GM23248 (cell line): ENCODE results near the gene MTG2. TPM values are rescaled to one million over a fixed set of nuclear protein-coding genes. Genes with fewer than 3 reads are reported as not detected.

Source experiments
- DNase-seq: peaks from one replicate; pipeline ENCODE4 v3.0.0-alpha.2; 2015
- H2AFZ ChIP-seq: fragments of 200-600 bp; sonication (generic); 2 replicates; pipeline ENCODE4 v1.6.1; 2016; ENCODE audit warnings: antibody characterized with exemption
- H3F3A ChIP-seq: fragments of 200-600 bp; sonication (generic); 2 replicates; pipeline ENCODE4 v1.6.1; 2016; ENCODE audit warnings: mild to moderate bottlenecking, antibody characterized with exemption, mixed run types; ENCODE audit not compliant: insufficient read depth
- H3K27ac ChIP-seq: fragments of 200-600 bp; sonication (generic); 2 replicates; pipeline ENCODE4 v1.5.1; 2016; ENCODE audit warnings: mild to moderate bottlenecking
- H3K27me3 ChIP-seq: fragments of 200-600 bp; sonication (generic); replicated peaks from 2 replicates; pipeline ENCODE4 v1.6.1; 2016; ENCODE audit warnings: mild to moderate bottlenecking; ENCODE audit not compliant: insufficient read depth
- H3K36me3 ChIP-seq: fragments of 200-600 bp; sonication (generic); 2 replicates; pipeline ENCODE4 v1.6.1; 2016; ENCODE audit warnings: low read depth, mild to moderate bottlenecking
- H3K4me1 ChIP-seq: fragments of 200-600 bp; sonication (generic); 2 replicates; pipeline ENCODE4 v1.6.1; 2016; ENCODE audit warnings: mild to moderate bottlenecking; ENCODE audit not compliant: insufficient read depth
- H3K4me2 ChIP-seq: fragments of 200-600 bp; sonication (generic); one replicate; pipeline ENCODE4 v1.6.1; 2016; ENCODE audit warnings: mild to moderate bottlenecking; ENCODE audit not compliant: unreplicated experiment
- H3K4me3 ChIP-seq: fragments of 200-600 bp; sonication (generic); 2 replicates; pipeline ENCODE4 v1.5.1; 2016; ENCODE audit warnings: mild to moderate bottlenecking
- H3K79me2 ChIP-seq: fragments of 200-600 bp; sonication (generic); 2 replicates; pipeline ENCODE4 v1.6.1; 2016; ENCODE audit warnings: mild to moderate bottlenecking; ENCODE audit not compliant: insufficient read depth
- H3K9ac ChIP-seq: fragments of 200-600 bp; sonication (generic); 2 replicates; pipeline ENCODE4 v1.6.1; 2016; ENCODE audit warnings: mild to moderate bottlenecking
- H3K9me2 ChIP-seq: fragments of 200-600 bp; sonication (generic); 2 replicates; pipeline ENCODE4 v1.6.1; 2016; ENCODE audit warnings: mixed run types, mild to moderate bottlenecking, moderate library complexity; ENCODE audit not compliant: insufficient read depth
- H3K9me3 ChIP-seq: fragments of 200-600 bp; sonication (generic); one replicate; pipeline ENCODE4 v1.6.1; 2017; ENCODE audit warnings: low read depth
- H4K20me1 ChIP-seq: fragments of 200-600 bp; sonication (generic); 2 replicates; pipeline ENCODE4 v1.6.0; 2016; ENCODE audit not compliant: insufficient read depth
- EZH2 ChIP-seq: fragments of 200-600 bp; sonication (generic); IDR thresholded peaks from 2 replicates; pipeline ENCODE4 v1.6.1; 2018; ENCODE audit warnings: antibody characterized with exemption, mild to moderate bottlenecking; ENCODE audit not compliant: insufficient read depth, poor library complexity, severe bottlenecking
- EZH2phosphoT487 ChIP-seq: fragments of 200-600 bp; sonication (generic); IDR thresholded peaks from 2 replicates; pipeline ENCODE4 v1.6.1; 2018; ENCODE audit warnings: antibody characterized with exemption, moderate library complexity, mild to moderate bottlenecking, low read depth; ENCODE audit not compliant: insufficient read depth
- WGBS, 2 experiments: methylation state at CpG; one replicate each; pipeline ENCODE4 v1.1.6; 2015 to 2017; ENCODE audit warnings: low lambda C conversion rate in 2 of 2, low coverage in 1 of 2; ENCODE audit errors: missing lambda C conversion rate in 2 of 2; 5-methylcytosine and 5-hydroxymethylcytosine counted together
- in situ Hi-C: fragments of 300-500 bp; cut with MboI; formaldehyde crosslinking; loops from 2 replicates; pipeline ENCODE4 v1.15.0; 2020
- polyA plus RNA-seq: library from polyadenylated mRNA; unstranded; fragments of >200 nt; fragmentation: Nextera tagmentation; extraction: Ambion mirVana; gene quantifications from 2 replicates; pipeline ENCODE4 v1.2.1, GENCODE V29; 2016
- total RNA-seq: library from RNA; depleted of rRNA; stranded (reverse); fragments of >200 nt; shearing (Covaris generic); gene quantifications from 2 replicates; pipeline ENCODE4 v1.2.3, GENCODE V29; 2014

MTG2 gene
- total and polyA plus RNA-seq, 2 experiments from 2014 or later, result 17.3 to 20.2 TPM

DNA sequence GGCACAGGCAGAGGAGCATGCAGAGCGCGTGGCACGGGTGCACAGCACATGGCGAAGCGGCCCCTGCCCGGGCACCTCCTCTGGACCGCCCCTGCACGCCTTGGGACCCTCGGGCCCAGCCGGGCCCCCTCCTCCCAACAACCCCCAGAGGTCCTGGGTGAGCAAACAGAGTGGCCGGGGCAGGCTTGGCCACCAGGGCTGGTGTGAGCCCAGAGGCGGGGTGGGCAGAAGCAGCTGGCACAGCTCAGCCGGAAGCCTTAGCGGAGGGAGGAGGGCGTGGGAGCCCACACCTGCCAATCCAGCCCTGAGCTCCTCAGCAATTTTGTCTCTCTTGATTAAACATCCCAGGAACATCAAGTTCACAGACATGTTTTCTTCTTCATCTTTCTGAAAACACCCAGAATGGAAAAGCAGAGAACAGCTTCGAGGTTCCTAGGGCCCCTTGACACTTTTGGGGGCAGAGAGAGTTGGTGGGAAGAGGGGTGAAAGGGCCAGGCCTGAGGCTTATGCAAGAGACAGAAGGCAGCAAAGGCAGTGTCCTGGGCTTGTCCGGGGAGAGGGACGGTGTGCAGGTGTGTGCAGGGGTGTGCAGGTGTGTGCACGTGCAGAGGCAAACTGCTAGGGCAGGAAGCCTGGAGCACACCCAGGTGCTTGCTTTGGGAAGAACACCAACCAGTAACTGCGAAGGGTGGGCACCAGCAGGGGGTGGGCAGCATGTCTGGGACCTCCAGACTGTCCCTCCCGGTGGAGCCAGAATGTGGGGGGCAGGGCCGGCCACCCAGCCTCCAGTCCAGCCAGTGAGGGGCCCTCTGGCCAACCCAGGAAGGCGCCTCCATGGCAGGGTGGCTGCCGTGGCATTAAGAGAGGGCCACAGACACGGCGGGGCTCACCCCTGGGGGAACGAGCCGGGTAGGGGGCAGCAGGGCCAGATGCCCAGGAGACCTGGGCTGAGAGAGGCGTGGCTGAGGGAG lies 32.5 kb downstream of the MTG2 start:
- no peaks in the 10 kb centered on the region for H3K9me2 ChIP-seq
- TF ChIP-seq EZH2phosphoT487 (no peak), EZH2 (no peak)
- no peaks in the 10 kb centered on the region for H3K9me3 ChIP-seq
- H3K27ac ChIP-seq, result no peak overlapping the region
- DNase-seq, result no peak
- H2AFZ ChIP-seq, result no peak overlapping the region
- no peak overlapping the region for H3K4me2 ChIP-seq
- H3K79me2 ChIP-seq, result no peaks in the 10 kb centered on the region
- no peaks in the 10 kb centered on the region for H3F3A ChIP-seq
- no peaks in the 10 kb centered on the region for H3K36me3 ChIP-seq
- H4K20me1 ChIP-seq, result no peaks in the 10 kb centered on the region
- H3K4me1 ChIP-seq, result no peaks in the 10 kb centered on the region
- no peak overlapping the region for H3K4me3 ChIP-seq
- in situ Hi-C loops, result no loop called here
- peaks cover 16% of the 10 kb centered on the region for H3K27me3 ChIP-seq
- H3K9ac ChIP-seq, result no peak overlapping the region
- WGBS, 2 experiments, result 69 to 71% methylated on average over 26 to 29 of the region's 29 CpGs

DNA sequence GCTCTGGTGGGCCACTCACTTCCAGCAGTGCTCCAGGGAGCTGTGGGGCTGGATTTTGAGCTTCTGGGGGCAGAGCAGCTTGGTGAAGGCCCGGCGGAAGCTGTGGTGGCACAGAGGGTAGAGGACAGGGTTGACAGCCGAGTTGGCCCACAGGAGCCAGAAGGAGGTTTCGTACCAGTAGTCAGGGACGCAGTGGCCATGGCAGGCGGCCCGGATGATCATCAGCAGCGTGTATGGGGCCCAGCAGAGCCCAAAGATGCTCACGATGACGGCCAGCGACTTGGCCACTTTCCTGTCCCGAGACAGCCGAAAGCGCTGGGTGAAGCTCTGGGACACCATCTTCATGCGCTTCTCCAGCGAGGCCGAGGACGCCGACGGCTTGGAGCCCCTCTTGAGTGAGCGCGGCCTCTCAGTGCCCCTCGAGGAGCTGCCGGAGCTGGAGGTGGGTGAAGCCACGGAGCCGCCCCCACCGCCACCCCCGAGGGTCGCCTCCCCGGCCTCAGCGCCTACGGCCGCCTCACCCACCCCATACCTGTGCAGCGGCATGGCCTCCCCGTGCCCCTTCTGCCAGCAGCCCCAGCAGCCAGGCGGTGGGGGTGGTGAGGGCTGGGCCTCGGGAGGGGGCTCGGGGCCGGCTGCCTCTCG lies 33.3 kb downstream of the MTG2 start:
- no peak for DNase-seq
- Histone ChIP-seq H3K79me2 (no peaks in the 10 kb centered on the region), H3K27ac (no peak overlapping the region), H3K27me3 (peaks cover 18% of the 10 kb centered on the region), H3K36me3 (no peaks in the 10 kb centered on the region), H2AFZ (no peak overlapping the region), H3K4me2 (no peak overlapping the region), H3K4me1 (no peaks in the 10 kb centered on the region), H3K9me2 (no peaks in the 10 kb centered on the region), H3K9ac (no peak overlapping the region), H3K9me3 (no peaks in the 10 kb centered on the region), H3F3A (no peaks in the 10 kb centered on the region), H3K4me3 (no peak overlapping the region), H4K20me1 (no peaks in the 10 kb centered on the region)
- in situ Hi-C loops, result no loop called here
- TF ChIP-seq EZH2, result no peak
- TF ChIP-seq EZH2phosphoT487, result no peak
- WGBS, 2 experiments, result 56 to 63% methylated on average over 19 to 32 of the region's 40 CpGs

DNA sequence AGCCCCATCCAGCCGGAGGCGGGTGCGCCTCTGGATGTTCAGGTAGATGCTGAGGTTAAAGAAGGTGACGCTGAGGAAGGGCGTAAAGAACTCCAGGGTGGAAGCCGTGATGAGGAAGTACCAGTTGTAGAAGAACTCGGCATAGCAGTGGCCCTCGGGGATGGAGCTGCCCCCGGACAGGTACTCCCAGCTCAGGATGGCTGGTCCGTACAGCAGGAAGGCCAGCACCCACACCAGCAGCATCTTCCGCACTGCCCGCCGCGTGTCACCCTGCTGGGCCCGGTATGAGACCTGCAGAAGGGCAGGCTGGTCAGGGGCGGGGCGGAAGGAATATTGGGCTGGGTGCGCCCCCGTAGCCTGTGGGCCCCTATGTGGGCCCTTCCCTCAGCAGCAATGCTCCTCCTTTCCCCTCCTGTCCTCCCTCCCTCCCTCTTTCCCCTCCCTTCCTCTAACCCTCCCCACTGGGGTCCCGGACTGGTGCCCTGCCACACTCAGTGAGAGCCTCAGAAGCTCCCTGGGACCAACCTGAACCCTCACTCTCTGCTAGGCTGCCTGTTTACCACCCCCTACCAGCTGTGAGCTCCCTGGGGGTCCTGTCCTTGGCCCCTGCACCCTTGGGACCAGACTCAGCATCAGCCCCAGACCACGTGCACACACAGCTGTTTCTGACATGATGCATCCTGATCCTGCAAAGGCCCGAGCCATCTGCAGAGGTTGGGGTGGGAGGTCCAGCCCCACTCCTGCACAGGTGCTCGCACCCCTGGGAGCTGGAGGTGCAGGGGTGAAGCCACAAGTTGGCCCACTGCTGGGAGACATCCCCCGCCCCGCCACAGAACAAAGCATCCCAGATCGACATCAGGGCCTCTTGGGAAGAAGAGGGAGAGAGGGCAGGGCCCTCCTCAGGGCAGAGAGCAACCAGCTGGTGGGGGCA lies 34.1 kb downstream of the MTG2 start:
- H3K79me2 ChIP-seq, result no peaks in the 10 kb centered on the region
- H3F3A ChIP-seq, result no peaks in the 10 kb centered on the region
- no peak overlapping the region for H3K9ac ChIP-seq
- in situ Hi-C loops, result no loop called here
- H3K4me1 ChIP-seq, result no peaks in the 10 kb centered on the region
- H3K4me3 ChIP-seq, result no peak overlapping the region
- no peaks in the 10 kb centered on the region for H3K36me3 ChIP-seq
- no peak overlapping the region for H3K4me2 ChIP-seq
- H3K27me3 ChIP-seq, result peaks cover 24% of the 10 kb centered on the region
- WGBS, 2 experiments, result 70 to 73% methylated on average over 13 to 26 of the region's 26 CpGs
- H2AFZ ChIP-seq, result no peak overlapping the region
- no peak for TF ChIP-seq EZH2phosphoT487
- no peak for TF ChIP-seq EZH2
- no peaks in the 10 kb centered on the region for H3K9me3 ChIP-seq
- H4K20me1 ChIP-seq, result no peaks in the 10 kb centered on the region
- H3K9me2 ChIP-seq, result no peaks in the 10 kb centered on the region
- DNase-seq, result no peak
- no peak overlapping the region for H3K27ac ChIP-seq
